Peyer's patch (tissue), 4 donors: ENCODE data around the gene GINS3.

Source experiments
- CTCF ChIP-seq, 6 experiments: fragments of 450-650 bp in 4 of 6; fragments of 200-600 bp in 2 of 6; sonication (generic) in 1 of 6; IDR thresholded peaks; one replicate each; pipeline ENCODE4 v1.5.1; 2017 to 2019; ENCODE audit warnings: antibody characterized with exemption in 6 of 6, mild to moderate bottlenecking in 3 of 6, moderate library complexity in 1 of 6
- POLR2A ChIP-seq, 2 donors: fragments of 450-650 bp; IDR thresholded peaks; one replicate each; pipeline ENCODE4 v1.5.1; 2017; ENCODE audit warnings: antibody characterized with exemption in 2 of 2, mild to moderate bottlenecking in 2 of 2, moderate library complexity in 2 of 2

GRCh38 chr16:58425245-58425644, 33.0 kb downstream of the GINS3 start:
- TF ChIP-seq CTCF (IDR thresholded peaks at IDR 0.05) (no peak), POLR2A (IDR thresholded peaks at IDR 0.05) (no peak)
